Epithelial cell of alveolus of lung (primary cell): ENCODE measurements around the gene ACSF2. TPM values are rescaled to one million over a fixed set of nuclear protein-coding genes. Genes with fewer than 3 reads are reported as not detected.

Source experiments
- total RNA-seq: library from RNA; depleted of rRNA; stranded (reverse); fragments of >200 nt; gene quantifications from 2 replicates; pipeline ENCODE4 v1.2.1, GENCODE V29; 2015

The ACSF2 gene, protein sequence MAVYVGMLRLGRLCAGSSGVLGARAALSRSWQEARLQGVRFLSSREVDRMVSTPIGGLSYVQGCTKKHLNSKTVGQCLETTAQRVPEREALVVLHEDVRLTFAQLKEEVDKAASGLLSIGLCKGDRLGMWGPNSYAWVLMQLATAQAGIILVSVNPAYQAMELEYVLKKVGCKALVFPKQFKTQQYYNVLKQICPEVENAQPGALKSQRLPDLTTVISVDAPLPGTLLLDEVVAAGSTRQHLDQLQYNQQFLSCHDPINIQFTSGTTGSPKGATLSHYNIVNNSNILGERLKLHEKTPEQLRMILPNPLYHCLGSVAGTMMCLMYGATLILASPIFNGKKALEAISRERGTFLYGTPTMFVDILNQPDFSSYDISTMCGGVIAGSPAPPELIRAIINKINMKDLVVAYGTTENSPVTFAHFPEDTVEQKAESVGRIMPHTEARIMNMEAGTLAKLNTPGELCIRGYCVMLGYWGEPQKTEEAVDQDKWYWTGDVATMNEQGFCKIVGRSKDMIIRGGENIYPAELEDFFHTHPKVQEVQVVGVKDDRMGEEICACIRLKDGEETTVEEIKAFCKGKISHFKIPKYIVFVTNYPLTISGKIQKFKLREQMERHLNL
- 16.9 and 37.1 TPM in 2 replicates for total RNA-seq

GRCh38 chr17:50425682-50426471 is at the start of gene ACSF2:
ACSF2 (plus strand) TSS chr17:50426218; CDS start chr17:50426262, 44 bp downstream.

DNA sequence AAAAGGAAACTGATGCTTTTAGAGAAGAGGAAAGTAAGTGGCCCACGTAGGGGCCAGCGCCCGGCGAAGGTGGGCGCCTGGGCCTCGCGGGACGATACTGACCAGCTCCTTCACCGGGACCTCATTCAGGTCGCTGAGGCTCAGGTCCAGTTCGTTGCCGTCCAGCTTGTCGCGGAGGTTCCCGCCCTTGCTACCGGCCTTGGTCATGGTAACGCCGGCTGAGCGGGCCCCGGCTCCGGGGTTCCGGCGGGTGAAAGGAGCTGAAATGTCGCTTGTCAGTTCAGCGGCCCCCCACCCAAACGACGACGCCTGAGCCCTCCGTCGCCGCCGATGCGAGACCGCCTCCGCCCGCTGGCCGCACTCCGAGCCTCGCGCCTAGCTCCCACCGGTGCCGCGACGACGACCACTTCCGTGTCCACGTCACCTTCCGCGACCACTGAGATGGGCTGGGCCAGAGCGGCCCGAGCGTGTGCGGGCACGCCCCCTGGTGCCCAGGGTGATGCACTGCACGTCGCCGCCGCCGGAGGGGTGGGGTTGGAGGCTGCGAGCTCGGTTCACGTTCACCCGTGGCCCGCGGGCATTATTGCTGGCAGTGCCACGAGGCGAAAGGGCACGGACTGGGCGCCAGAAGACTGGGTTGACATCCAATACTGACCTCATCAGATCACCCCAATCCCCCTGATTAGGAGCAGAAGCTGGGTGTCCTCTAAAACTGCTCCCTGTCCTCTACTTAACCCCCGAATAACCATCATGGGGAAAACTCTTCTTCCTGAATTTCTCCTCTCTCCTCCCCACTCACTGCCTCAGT is 28.7 kb upstream of the ACSF2 start, which contains the start of gene LRRC59:
Gene LRRC59, minus strand, starts transcription at position 413 of the 808 bp plus-strand sequence. Its CDS starts 206 bp downstream, at position 207.

GRCh38 chr17:50468304-50469207 is 42.5 kb downstream of the ACSF2 start, which contains the start of gene CHAD:
CHAD (minus strand) TSS chr17:50468880; CDS start chr17:50468813, 67 bp downstream.

DNA sequence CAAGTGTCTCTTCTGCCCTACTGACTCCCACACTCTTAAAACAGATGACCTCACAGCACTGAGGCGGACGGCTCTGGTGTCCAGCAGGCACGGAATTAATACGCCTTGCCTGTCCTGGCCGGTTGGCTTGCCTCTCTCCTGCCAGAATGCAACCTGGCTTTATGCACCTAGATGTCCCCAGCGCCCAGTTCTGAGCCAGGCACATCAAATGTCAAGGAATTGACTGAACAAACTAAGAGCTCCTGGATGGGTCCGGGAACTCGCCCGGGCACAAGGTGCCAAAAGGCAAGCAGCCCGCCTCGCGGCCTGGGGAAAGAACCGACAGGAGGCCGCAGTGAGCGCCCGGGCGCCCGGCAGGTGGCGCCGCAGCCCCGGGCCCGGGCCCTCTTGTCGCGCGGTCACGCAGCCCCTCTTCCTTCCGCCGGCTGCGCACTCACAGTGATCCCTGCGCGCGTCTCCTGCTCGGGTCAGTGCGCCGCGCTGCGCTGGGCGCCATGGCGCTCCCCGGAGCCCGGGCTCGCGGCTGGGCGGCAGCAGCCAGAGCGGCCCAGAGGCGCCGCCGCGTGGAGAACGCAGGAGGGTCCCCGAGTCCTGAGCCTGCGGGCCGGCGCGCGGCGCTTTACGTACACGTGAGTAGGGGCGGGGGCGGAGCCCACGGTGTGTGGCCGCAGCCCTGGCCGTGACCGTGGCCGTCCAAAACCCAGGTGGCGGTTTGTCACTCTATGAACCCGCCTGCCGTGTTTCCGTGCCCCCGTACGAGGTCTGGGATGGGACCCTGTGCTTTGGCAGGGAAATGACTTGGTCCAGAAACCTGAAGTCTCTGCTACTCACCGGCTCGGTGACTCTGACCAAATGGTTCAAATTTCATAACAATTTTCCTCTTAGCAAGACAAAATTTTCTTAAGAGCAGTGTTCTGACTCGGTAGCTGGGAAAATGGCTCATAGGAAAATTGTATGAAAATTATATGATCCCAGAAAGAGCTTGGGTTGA is 52.7 kb downstream of the ACSF2 start, which contains the start of gene RSAD1:
Gene RSAD1, plus strand, starts transcription at position 470 of the 991 bp plus-strand sequence. Its CDS starts 25 bp downstream, at position 495.

GRCh38 chr17:50507871-50508572 is 82.0 kb downstream of the ACSF2 start, which contains the start of gene MYCBPAP:
MYCBPAP (plus strand) TSS chr17:50508439; CDS start chr17:50508675, 236 bp downstream.

Other genes with a start within 250 kb of the ACSF2 start
- 2,527 and 2,573 TPM in 2 replicates for gene COL1A1, start 224.6 kb upstream of the ACSF2 start, total RNA-seq
- 0.16 and 1.4 TPM in 2 replicates for gene TMEM92, start 151.8 kb upstream of the ACSF2 start, total RNA-seq
- gene XYLT2, start 80.1 kb upstream of the ACSF2 start, total RNA-seq, result 27.0 and 54.8 TPM in 2 replicates
- 63.2 and 76.4 TPM in 2 replicates for gene MRPL27, start 53.0 kb upstream of the ACSF2 start, total RNA-seq
- gene EME1, start 53.0 kb upstream of the ACSF2 start, total RNA-seq, result 1.7 and 4.5 TPM in 2 replicates
- 92.0 and 210 TPM in 2 replicates for gene LRRC59, start 28.7 kb upstream of the ACSF2 start, total RNA-seq
- not detected in 2 replicates for gene CHAD, start 42.7 kb downstream of the ACSF2 start, total RNA-seq
- gene RSAD1, start 52.6 kb downstream of the ACSF2 start, total RNA-seq, result 13.3 and 21.5 TPM in 2 replicates
- 0.78 and 0.80 TPM in 2 replicates for gene MYCBPAP, start 82.2 kb downstream of the ACSF2 start, total RNA-seq
- 0.08 and 0.26 TPM in 2 replicates for gene EPN3, start 106.5 kb downstream of the ACSF2 start, total RNA-seq
- gene SPATA20, start 121.0 kb downstream of the ACSF2 start, total RNA-seq, result 38.5 and 64.8 TPM in 2 replicates
- under 0.01 and 0.96 TPM in 2 replicates for gene CACNA1G, start 134.5 kb downstream of the ACSF2 start, total RNA-seq
- gene ABCC3, start 208.7 kb downstream of the ACSF2 start, total RNA-seq, result 5.2 and 13.9 TPM in 2 replicates